UCSD-AML1 (cell line): Measurements from ENCODE around the gene GLCCI1.
"Not testable (repeated sequence)": the region's sequence is repeated elsewhere in the genome, so short reads cannot be mapped to it uniquely, and the experiment has no call there.

Source experiments
- DNase-seq: peaks from one replicate; lab custom pipeline; 2025; ENCODE audit not compliant: unreplicated experiment; lab: John Stamatoyannopoulos, UW

GLCCI1 gene

GRCh38 chr7:8042796-8043535, 74.4 kb downstream of the GLCCI1 start:
- no peak for DNase-seq

GRCh38 chr7:8044761-8045430, 76.3 kb downstream of the GLCCI1 start:
- no peak for DNase-seq

GRCh38 chr7:8048067-8048466, 79.5 kb downstream of the GLCCI1 start:
- DNase-seq, result not testable (repeated sequence)

- no peak for DNase-seq
These were observed 82.8 kb downstream of the GLCCI1 start for GRCh38 chr7:8051373-8051772.

- no peak for DNase-seq
These were observed 83.4 kb downstream of the GLCCI1 start for GRCh38 chr7:8051998-8052397.

- DNase-seq, result no peak
These were observed 84.2 kb downstream of the GLCCI1 start for GRCh38 chr7:8052824-8053223.

- no peak for DNase-seq
These were observed 87.8 kb downstream of the GLCCI1 start for GRCh38 chr7:8056439-8056838.

GRCh38 chr7:8057566-8057965, 89.0 kb downstream of the GLCCI1 start:
- DNase-seq, result no peak

GRCh38 chr7:8058322-8058721, 89.7 kb downstream of the GLCCI1 start:
- DNase-seq, result no peak

GRCh38 chr7:8058852-8059251, 90.3 kb downstream of the GLCCI1 start:
- DNase-seq, result no peak

- no peak for DNase-seq
These were observed 91.6 kb downstream of the GLCCI1 start for GRCh38 chr7:8060241-8060640.

GRCh38 chr7:8063300-8063699, 94.7 kb downstream of the GLCCI1 start:
- not testable (repeated sequence) for DNase-seq

GRCh38 chr7:8063706-8064297, 95.2 kb downstream of the GLCCI1 start:
- DNase-seq, result no peak

GRCh38 chr7:8064828-8065227, 96.2 kb downstream of the GLCCI1 start:
- no peak for DNase-seq

GRCh38 chr7:8065356-8065813, 96.8 kb downstream of the GLCCI1 start:
- DNase-seq, result no peak

- no peak for DNase-seq
These were observed 100.5 kb downstream of the GLCCI1 start for GRCh38 chr7:8068892-8069686.

- DNase-seq, result no peak
These were observed 102.0 kb downstream of the GLCCI1 start for GRCh38 chr7:8070451-8071180.

GRCh38 chr7:8078418-8078817, 109.8 kb downstream of the GLCCI1 start:
- DNase-seq, result no peak

GRCh38 chr7:8082762-8083161, 114.2 kb downstream of the GLCCI1 start:
- DNase-seq, result no peak

- DNase-seq, result no peak
These were observed 116.2 kb downstream of the GLCCI1 start for GRCh38 chr7:8084836-8085235.

- no peak for DNase-seq
These were observed 116.8 kb downstream of the GLCCI1 start for GRCh38 chr7:8085420-8085819.
